Esophagus muscularis mucosa (tissue), 4 donors: Measurements from ENCODE around the gene ST6GAL1. TPM values are rescaled to one million over a fixed set of nuclear protein-coding genes. Genes with fewer than 3 reads are reported as not detected.

ENCODE experiments used
- DNase-seq: peaks from one replicate; pipeline ENCODE4 v3.0.0-alpha.2; 2017; ENCODE audit errors: extremely low spot score
- H3K27ac ChIP-seq, 4 donors: fragments of 200-600 bp; sonication (generic); replicated peaks in 1 of 4; 1 replicate in 3 of 4; 2 replicates in 1 of 4; pipeline ENCODE4 v1.5.1; 2016 to 2019; ENCODE audit warnings: mild to moderate bottlenecking in 1 of 4
- H3K27me3 ChIP-seq, 4 donors: fragments of 200-600 bp; sonication (generic); one replicate each; pipeline versions ENCODE4 v1.5.1 to v1.6.0; 2016 to 2019
- H3K36me3 ChIP-seq, 4 donors: fragments of 200-600 bp; sonication (generic); one replicate each; pipeline ENCODE4 v1.5.1; 2016 to 2019
- H3K4me1 ChIP-seq, 4 donors: fragments of 200-600 bp; sonication (generic); one replicate each; pipeline ENCODE4 v1.5.1; 2016 to 2019
- H3K4me3 ChIP-seq, 4 donors: fragments of 200-600 bp; sonication (generic); 1 replicate in 2 of 4; 2 replicates in 2 of 4; pipeline ENCODE4 v1.5.1; 2016 to 2019; ENCODE audit warnings: mild to moderate bottlenecking in 4 of 4, moderate library complexity in 1 of 4
- H3K9me3 ChIP-seq, 4 donors: fragments of 200-600 bp; sonication (generic); 1 replicate in 3 of 4; 2 replicates in 1 of 4; pipeline ENCODE4 v1.5.1; 2016 to 2019
- CTCF ChIP-seq, 3 experiments: fragments of 200-600 bp in 2 of 3; fragments of 450-650 bp in 1 of 3; sonication (generic) in 2 of 3; IDR thresholded peaks; one replicate each; pipeline ENCODE4 v1.5.1; 2017 to 2019; ENCODE audit warnings: antibody characterized with exemption in 3 of 3, mild to moderate bottlenecking in 2 of 3, moderate library complexity in 1 of 3
- EP300 ChIP-seq: sonication (generic); formaldehyde crosslinking; IDR thresholded peaks from one replicate; pipeline ENCODE4 v1.6.1; 2017; ENCODE audit warnings: antibody characterized with exemption
- POLR2A ChIP-seq: fragments of 450-650 bp; IDR thresholded peaks from one replicate; pipeline ENCODE4 v1.6.1; 2017; ENCODE audit warnings: antibody characterized with exemption, moderate library complexity, mild to moderate bottlenecking, low read depth
- POLR2AphosphoS5 ChIP-seq, 2 donors: sonication (generic); formaldehyde crosslinking; IDR thresholded peaks; one replicate each; pipeline ENCODE4 v1.6.1; 2017; ENCODE audit warnings: antibody characterized with exemption in 2 of 2
- WGBS: methylation state at CpG from one replicate; pipeline ENCODE4 v1.1.5; 2018; 5-methylcytosine and 5-hydroxymethylcytosine counted together
- intact Hi-C: fragments of 100-400 bp; cut with DNase I; formaldehyde crosslinking; loops from one replicate; pipeline ENCODE4 v1.15.1; 2023
- total RNA-seq, 4 donors: library from RNA; depleted of rRNA; stranded (reverse); fragments of >200 nt; gene quantifications; one replicate each; pipeline versions ENCODE4 v1.1.0 to v1.2.1, GENCODE V29; 2016

The ST6GAL1 gene
- total RNA-seq, 4 donors from 2014 or later, result 15.4 to 29.6 (median 24.4) TPM

GRCh38 chr3:186929685-186930084 is 641 bp upstream of the ST6GAL1 start:
- Histone ChIP-seq H3K27me3 (peaks cover 0 to 24% (median 0%) of the 10 kb centered on the region in 4 donors), H3K4me1 (peaks cover 21 to 45% (median 32%) of the 10 kb centered on the region in 4 donors), H3K27ac (peak overlapping the region in 3 of 4 donors; percentile 62 to 83 (median 81)), H3K36me3 (no peaks in the 10 kb centered on the region), H3K4me3 (peak overlapping the region; percentile 63 to 76 (median 66)), H3K9me3 (no peaks in the 10 kb centered on the region)
- TF ChIP-seq CTCF (IDR thresholded peaks at IDR 0.05), result no peak
- 77% methylated on average over 12 of the region's 12 CpGs for WGBS
- DNase-seq, result no peak
- intact Hi-C loops, result no loop called here

- TF ChIP-seq POLR2A (no peak), CTCF (IDR thresholded peaks at IDR 0.05) (peak in 1 of 3 experiments; percentile 3), POLR2AphosphoS5 (IDR thresholded peaks at IDR 0.05) (peak in 1 of 2 donors; percentile 14), EP300 (no peak)
- Histone ChIP-seq H3K4me1 (peaks cover 21 to 45% (median 32%) of the 10 kb centered on the region in 4 donors), H3K9me3 (no peaks in the 10 kb centered on the region), H3K36me3 (no peaks in the 10 kb centered on the region), H3K4me3 (peak overlapping the region; percentile 63 to 76 (median 66)), H3K27me3 (peaks cover 0 to 24% (median 0%) of the 10 kb centered on the region in 4 donors), H3K27ac (peak overlapping the region; percentile 62 to 83 (median 73))
- intact Hi-C loops, result no loop called here
- under 1% methylated on average over 26 of the region's 76 CpGs for WGBS
- DNase-seq, result no peak
These were observed 560 bp downstream of the ST6GAL1 start for GRCh38 chr3:186930641-186931531.

- H3K27ac ChIP-seq, result peak overlapping the region; percentile 62 to 83 (median 73)
- H3K27me3 ChIP-seq, result peaks cover 0 to 24% (median 0%) of the 10 kb centered on the region in 4 donors
- TF ChIP-seq POLR2A, result no peak
- no peak for TF ChIP-seq EP300
- TF ChIP-seq CTCF (IDR thresholded peaks at IDR 0.05), result no peak
- TF ChIP-seq POLR2AphosphoS5 (IDR thresholded peaks at IDR 0.05), result no peak
- peaks cover 21 to 45% (median 32%) of the 10 kb centered on the region in 4 donors for H3K4me1 ChIP-seq
- intact Hi-C loops, result no loop called here
- peak overlapping the region; percentile 63 to 76 (median 66) for H3K4me3 ChIP-seq
- no peak for DNase-seq
- no peaks in the 10 kb centered on the region for H3K36me3 ChIP-seq
- 7% methylated on average over 30 of the region's 32 CpGs for WGBS
- no peaks in the 10 kb centered on the region for H3K9me3 ChIP-seq
These were observed 1.4 kb downstream of the ST6GAL1 start for GRCh38 chr3:186931532-186932280.

- Histone ChIP-seq H3K4me3 (peak overlapping the region; percentile 63 to 76 (median 66)), H3K4me1 (peaks cover 21 to 45% (median 32%) of the 10 kb centered on the region in 4 donors), H3K9me3 (no peaks in the 10 kb centered on the region), H3K27ac (peak overlapping the region; percentile 62 to 83 (median 73)), H3K27me3 (peaks cover 0 to 24% (median 0%) of the 10 kb centered on the region in 4 donors), H3K36me3 (no peaks in the 10 kb centered on the region)
- WGBS, result 47% methylated on average over 15 of the region's 15 CpGs
- intact Hi-C loops, result no loop called here
- TF ChIP-seq EP300, result no peak
- peak in 1 of 2 donors; percentile 61 for TF ChIP-seq POLR2AphosphoS5 (IDR thresholded peaks at IDR 0.05)
- DNase-seq, result no peak
These were observed 2.2 kb downstream of the ST6GAL1 start for GRCh38 chr3:186932281-186933181.
